ENCODE data around the gene VIPR2. TPM values are rescaled to one million over a fixed set of nuclear protein-coding genes. Genes with fewer than 3 reads are reported as not detected.

The VIPR2 gene
- total and polyA plus RNA-seq, 2 experiments from 2014 or later = 2.2 to 2.4 TPM

GRCh38 chr7:159049266-159050025, 95.2 kb downstream of the VIPR2 start:
- no peaks in the 10 kb centered on the region for H3K36me3 ChIP-seq
- no peaks in the 10 kb centered on the region for H3K9me3 ChIP-seq (ENCODE audit: low read depth)
- H3K4me1 ChIP-seq (ENCODE audit: low read depth) = no peaks in the 10 kb centered on the region
- no peak for TF ChIP-seq CTCF (IDR thresholded peaks at IDR 0.05; ENCODE audit: low read depth, low read length)
- no peak for DNase-seq (ENCODE audit: low read depth in 1 of 2, low spot score in 1 of 2)
- no peak overlapping the region for H3K27ac ChIP-seq
- no peak overlapping the region for H3K4me3 ChIP-seq
- no peaks in the 10 kb centered on the region for H3K27me3 ChIP-seq

GRCh38 chr7:159048656-159049055, 96.0 kb downstream of the VIPR2 start:
- Histone ChIP-seq H3K4me1 (ENCODE audit: low read depth) (no peaks in the 10 kb centered on the region), H3K9me3 (ENCODE audit: low read depth) (no peaks in the 10 kb centered on the region), H3K27me3 (no peaks in the 10 kb centered on the region), H3K36me3 (no peaks in the 10 kb centered on the region), H3K4me3 (no peak overlapping the region), H3K27ac (no peak overlapping the region)
- no peak for DNase-seq (ENCODE audit: low read depth in 1 of 2, low spot score in 1 of 2)
- TF ChIP-seq CTCF (IDR thresholded peaks at IDR 0.05; ENCODE audit: low read depth, low read length) = no peak

- no peak for TF ChIP-seq CTCF (IDR thresholded peaks at IDR 0.05; ENCODE audit: low read depth, low read length)
- H3K9me3 ChIP-seq (ENCODE audit: low read depth) = no peaks in the 10 kb centered on the region
Observed at GRCh38 chr7:159047536-159047935, 97.1 kb downstream of the VIPR2 start.

GRCh38 chr7:159046300-159046699, 98.4 kb downstream of the VIPR2 start:
- H3K4me1 ChIP-seq (ENCODE audit: low read depth) = no peaks in the 10 kb centered on the region
- no peak for TF ChIP-seq CTCF (IDR thresholded peaks at IDR 0.05; ENCODE audit: low read depth, low read length)
- no peaks in the 10 kb centered on the region for H3K27me3 ChIP-seq
- H3K36me3 ChIP-seq = no peaks in the 10 kb centered on the region
- no peak for DNase-seq (ENCODE audit: low read depth in 1 of 2, low spot score in 1 of 2)
- no peak overlapping the region for H3K27ac ChIP-seq
- no peaks in the 10 kb centered on the region for H3K9me3 ChIP-seq (ENCODE audit: low read depth)
- H3K4me3 ChIP-seq = no peak overlapping the region

More at GRCh38 chr7:159047536-159047935, 97.1 kb downstream of the VIPR2 start:
- Histone ChIP-seq H3K4me3 (no peak overlapping the region), H3K27me3 (no peaks in the 10 kb centered on the region), H3K36me3 (no peaks in the 10 kb centered on the region), H3K4me1 (ENCODE audit: low read depth) (no peaks in the 10 kb centered on the region), H3K27ac (no peak overlapping the region)
- DNase-seq (ENCODE audit: low read depth in 1 of 2, low spot score in 1 of 2) = no peak

- Histone ChIP-seq H3K9me3 (ENCODE audit: low read depth) (no peaks in the 10 kb centered on the region), H3K27ac (no peak overlapping the region), H3K36me3 (no peaks in the 10 kb centered on the region), H3K27me3 (no peaks in the 10 kb centered on the region), H3K4me3 (no peak overlapping the region), H3K4me1 (ENCODE audit: low read depth) (no peaks in the 10 kb centered on the region)
- no peak for DNase-seq (ENCODE audit: low read depth in 1 of 2, low spot score in 1 of 2)
- no peak for TF ChIP-seq CTCF (IDR thresholded peaks at IDR 0.05; ENCODE audit: low read depth, low read length)
Observed at GRCh38 chr7:159045839-159046238, 98.8 kb downstream of the VIPR2 start.

Measured in cardiac muscle cell (in vitro differentiated cells and primary cell).